SK-N-SH treated with all-trans-retinoic acid at 6 μM for 48 hours (cell line): Measurements from ENCODE around the gene B3GALNT2.

ENCODE experiments used
- ATAC-seq: fragments of 200-7000 bp; cut with Tn5 transposase; 3 replicates; pipeline ENCODE4 v1.9.1; 2020; ENCODE audit warnings: mild to moderate bottlenecking, moderate library complexity
- ARNTL ChIP-seq: fragments of 450-650 bp; formaldehyde crosslinking; IDR thresholded peaks from 2 replicates; pipeline ENCODE4 v1.5.0; 2020; ENCODE audit warnings: low read depth, mild to moderate bottlenecking, moderate library complexity, borderline replicate concordance
- BACH2 ChIP-seq: fragments of 250-450 bp; sonication (Bioruptor Pico); IDR thresholded peaks from 2 replicates; pipeline ENCODE4 v1.9.0; 2021; ENCODE audit warnings: mild to moderate bottlenecking, borderline replicate concordance
- CREB5 ChIP-seq: fragments of 250-450 bp; sonication (Bioruptor Pico); IDR thresholded peaks from 2 replicates; pipeline ENCODE4 v1.5.1; 2020; ENCODE audit warnings: low read depth, mild to moderate bottlenecking, moderate library complexity
- CSDC2 ChIP-seq: fragments of 250-450 bp; sonication (Bioruptor Pico); IDR thresholded peaks from 2 replicates; pipeline ENCODE4 v1.5.0; 2020; ENCODE audit warnings: mild to moderate bottlenecking, moderate library complexity
- ESRRG ChIP-seq: fragments of 250-450 bp; sonication (Bioruptor Pico); IDR thresholded peaks from 2 replicates; pipeline ENCODE4 v1.6.1; 2021; ENCODE audit warnings: mild to moderate bottlenecking
- ISL1 ChIP-seq: fragments of 250-450 bp; sonication (Bioruptor Pico); IDR thresholded peaks from 2 replicates; pipeline ENCODE4 v2.1.2; 2022; ENCODE audit warnings: mild to moderate bottlenecking, moderate library complexity
- OSR1 ChIP-seq: fragments of 250-450 bp; sonication (Bioruptor Pico); IDR thresholded peaks from 2 replicates; pipeline ENCODE4 v1.8.0; 2022; ENCODE audit warnings: moderate library complexity, mild to moderate bottlenecking, inconsistent platforms
- POU6F1 ChIP-seq: fragments of 250-450 bp; sonication (Bioruptor Pico); IDR thresholded peaks from 2 replicates; pipeline ENCODE4 v1.8.0; 2021; ENCODE audit warnings: low read depth, mild to moderate bottlenecking, moderate library complexity, borderline replicate concordance
- PPARA ChIP-seq: fragments of 250-450 bp; sonication (Bioruptor Pico); IDR thresholded peaks from 2 replicates; pipeline ENCODE4 v1.5.0; 2020; ENCODE audit warnings: mild to moderate bottlenecking, borderline replicate concordance
- RARB ChIP-seq: fragments of 250-450 bp; sonication (Bioruptor Pico); IDR thresholded peaks from 2 replicates; pipeline ENCODE4 v1.8.0; 2021; ENCODE audit warnings: mild to moderate bottlenecking, moderate library complexity
- SNAI2 ChIP-seq: fragments of 250-450 bp; sonication (Bioruptor Pico); IDR thresholded peaks from 2 replicates; pipeline ENCODE4 v1.5.0; 2020; ENCODE audit warnings: mild to moderate bottlenecking, moderate library complexity
- TCF4 ChIP-seq: fragments of 250-450 bp; sonication (Bioruptor Pico); IDR thresholded peaks from 2 replicates; pipeline ENCODE4 v1.8.0; 2021; ENCODE audit warnings: mild to moderate bottlenecking, moderate library complexity, borderline replicate concordance
- TOX ChIP-seq: fragments of 250-450 bp; sonication (Bioruptor Pico); IDR thresholded peaks from 2 replicates; pipeline ENCODE4 v1.8.0; 2021; ENCODE audit warnings: mild to moderate bottlenecking, moderate library complexity, borderline replicate concordance
- ZC3H10 ChIP-seq: fragments of 250-450 bp; sonication (Bioruptor Pico); IDR thresholded peaks from 2 replicates; pipeline ENCODE4 v1.5.1; 2021; ENCODE audit warnings: mild to moderate bottlenecking, moderate library complexity
- ZFP3 ChIP-seq: fragments of 250-450 bp; sonication (Bioruptor Pico); IDR thresholded peaks from 2 replicates; pipeline ENCODE4 v1.5.0; 2020; ENCODE audit warnings: mild to moderate bottlenecking, moderate library complexity
- ZFP30 ChIP-seq: fragments of 450-650 bp; formaldehyde crosslinking; IDR thresholded peaks from 2 replicates; pipeline ENCODE4 v1.5.0; 2022; ENCODE audit warnings: mild to moderate bottlenecking, moderate library complexity
- ZNF565 ChIP-seq: fragments of 450-650 bp; formaldehyde crosslinking; conservative IDR thresholded peaks from 2 replicates; pipeline ENCODE4 v1.5.0; 2020; ENCODE audit warnings: low read depth, mild to moderate bottlenecking, moderate library complexity
- ZNF70 ChIP-seq: fragments of 450-650 bp; formaldehyde crosslinking; IDR thresholded peaks from 2 replicates; pipeline ENCODE4 v1.5.0; 2020; ENCODE audit warnings: mild to moderate bottlenecking, moderate library complexity
- ZNF8 ChIP-seq: fragments of 450-650 bp; formaldehyde crosslinking; IDR thresholded peaks from 2 replicates; pipeline ENCODE4 v1.5.0; 2020; ENCODE audit warnings: mild to moderate bottlenecking, moderate library complexity
- TF ChIP-seq, protein P1 (sequence below): fragments of 250-450 bp; sonication (Bioruptor Pico); IDR thresholded peaks from 2 replicates; pipeline ENCODE4 v1.5.0; 2020; ENCODE audit warnings: mild to moderate bottlenecking, moderate library complexity
- TF ChIP-seq, protein P2 (sequence below): fragments of 250-450 bp; sonication (Bioruptor Pico); IDR thresholded peaks from 2 replicates; pipeline ENCODE4 v1.8.0; 2020; ENCODE audit warnings: mild to moderate bottlenecking, moderate library complexity, borderline replicate concordance

B3GALNT2 gene

GRCh38 chr1:235429143-235429542 is 75.1 kb downstream of the B3GALNT2 start:
- TF ChIP-seq ZC3H10, result no peak
- no peak for TF ChIP-seq ZFP30 (CRISPR knock-in tag)
- TF ChIP-seq, protein P1, sequence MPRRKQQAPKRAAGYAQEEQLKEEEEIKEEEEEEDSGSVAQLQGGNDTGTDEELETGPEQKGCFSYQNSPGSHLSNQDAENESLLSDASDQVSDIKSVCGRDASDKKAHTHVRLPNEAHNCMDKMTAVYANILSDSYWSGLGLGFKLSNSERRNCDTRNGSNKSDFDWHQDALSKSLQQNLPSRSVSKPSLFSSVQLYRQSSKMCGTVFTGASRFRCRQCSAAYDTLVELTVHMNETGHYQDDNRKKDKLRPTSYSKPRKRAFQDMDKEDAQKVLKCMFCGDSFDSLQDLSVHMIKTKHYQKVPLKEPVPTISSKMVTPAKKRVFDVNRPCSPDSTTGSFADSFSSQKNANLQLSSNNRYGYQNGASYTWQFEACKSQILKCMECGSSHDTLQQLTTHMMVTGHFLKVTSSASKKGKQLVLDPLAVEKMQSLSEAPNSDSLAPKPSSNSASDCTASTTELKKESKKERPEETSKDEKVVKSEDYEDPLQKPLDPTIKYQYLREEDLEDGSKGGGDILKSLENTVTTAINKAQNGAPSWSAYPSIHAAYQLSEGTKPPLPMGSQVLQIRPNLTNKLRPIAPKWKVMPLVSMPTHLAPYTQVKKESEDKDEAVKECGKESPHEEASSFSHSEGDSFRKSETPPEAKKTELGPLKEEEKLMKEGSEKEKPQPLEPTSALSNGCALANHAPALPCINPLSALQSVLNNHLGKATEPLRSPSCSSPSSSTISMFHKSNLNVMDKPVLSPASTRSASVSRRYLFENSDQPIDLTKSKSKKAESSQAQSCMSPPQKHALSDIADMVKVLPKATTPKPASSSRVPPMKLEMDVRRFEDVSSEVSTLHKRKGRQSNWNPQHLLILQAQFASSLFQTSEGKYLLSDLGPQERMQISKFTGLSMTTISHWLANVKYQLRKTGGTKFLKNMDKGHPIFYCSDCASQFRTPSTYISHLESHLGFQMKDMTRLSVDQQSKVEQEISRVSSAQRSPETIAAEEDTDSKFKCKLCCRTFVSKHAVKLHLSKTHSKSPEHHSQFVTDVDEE (CRISPR knock-in tag), result no peak
- TF ChIP-seq RARB (CRISPR knock-in tag), result no peak; the same call in 1 of the 2 replicates
- no peak for TF ChIP-seq OSR1 (CRISPR knock-in tag)
- ATAC-seq, result 0 out of 3 replicates have a peak, but pooled peaks have one; percentile 9

DNA sequence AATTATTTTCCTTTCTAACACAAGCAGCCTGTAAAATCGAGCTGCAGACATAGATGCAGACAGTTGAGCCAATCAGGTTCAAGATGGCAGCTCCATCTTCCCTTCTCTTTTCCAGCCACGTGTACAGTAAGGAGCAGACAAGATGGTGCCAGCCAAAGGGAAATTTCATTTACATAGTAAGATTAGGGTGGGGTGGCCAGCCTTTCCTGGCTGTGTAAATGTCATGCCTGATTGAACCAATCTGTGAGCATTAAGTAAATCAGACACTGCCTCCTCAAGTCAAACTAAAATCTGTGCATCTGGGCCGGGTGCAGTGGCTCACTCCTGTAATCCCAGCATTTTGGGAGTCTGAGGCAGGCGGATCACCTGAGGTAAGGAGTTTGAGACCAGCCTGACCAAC is 76.8 kb downstream of the B3GALNT2 start:
- TF ChIP-seq POU6F1, result no peak
- no peak for TF ChIP-seq CREB5 (CRISPR knock-in tag)
- no peak for TF ChIP-seq BACH2 (CRISPR knock-in tag)
- TF ChIP-seq, protein P1 (CRISPR knock-in tag), result no peak
- TF ChIP-seq ARNTL (CRISPR knock-in tag), result no peak
- no peak for TF ChIP-seq CSDC2 (CRISPR knock-in tag)
- TF ChIP-seq TCF4 (CRISPR knock-in tag), result no peak
- TF ChIP-seq ZFP3 (CRISPR knock-in tag), result no peak
- TF ChIP-seq SNAI2 (CRISPR knock-in tag), result no peak
- no peak for TF ChIP-seq ZNF565 (CRISPR knock-in tag)
- no peak for TF ChIP-seq ZNF70 (CRISPR knock-in tag)
- no peak for TF ChIP-seq ESRRG (CRISPR knock-in tag)
- no peak for TF ChIP-seq OSR1 (CRISPR knock-in tag)
- TF ChIP-seq ZNF8 (CRISPR knock-in tag), result no peak
- TF ChIP-seq ZFP30 (CRISPR knock-in tag), result no peak
- TF ChIP-seq, protein P2, sequence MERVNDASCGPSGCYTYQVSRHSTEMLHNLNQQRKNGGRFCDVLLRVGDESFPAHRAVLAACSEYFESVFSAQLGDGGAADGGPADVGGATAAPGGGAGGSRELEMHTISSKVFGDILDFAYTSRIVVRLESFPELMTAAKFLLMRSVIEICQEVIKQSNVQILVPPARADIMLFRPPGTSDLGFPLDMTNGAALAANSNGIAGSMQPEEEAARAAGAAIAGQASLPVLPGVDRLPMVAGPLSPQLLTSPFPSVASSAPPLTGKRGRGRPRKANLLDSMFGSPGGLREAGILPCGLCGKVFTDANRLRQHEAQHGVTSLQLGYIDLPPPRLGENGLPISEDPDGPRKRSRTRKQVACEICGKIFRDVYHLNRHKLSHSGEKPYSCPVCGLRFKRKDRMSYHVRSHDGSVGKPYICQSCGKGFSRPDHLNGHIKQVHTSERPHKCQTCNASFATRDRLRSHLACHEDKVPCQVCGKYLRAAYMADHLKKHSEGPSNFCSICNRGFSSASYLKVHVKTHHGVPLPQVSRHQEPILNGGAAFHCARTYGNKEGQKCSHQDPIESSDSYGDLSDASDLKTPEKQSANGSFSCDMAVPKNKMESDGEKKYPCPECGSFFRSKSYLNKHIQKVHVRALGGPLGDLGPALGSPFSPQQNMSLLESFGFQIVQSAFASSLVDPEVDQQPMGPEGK, result no peak
- ATAC-seq, result no peak

DNA sequence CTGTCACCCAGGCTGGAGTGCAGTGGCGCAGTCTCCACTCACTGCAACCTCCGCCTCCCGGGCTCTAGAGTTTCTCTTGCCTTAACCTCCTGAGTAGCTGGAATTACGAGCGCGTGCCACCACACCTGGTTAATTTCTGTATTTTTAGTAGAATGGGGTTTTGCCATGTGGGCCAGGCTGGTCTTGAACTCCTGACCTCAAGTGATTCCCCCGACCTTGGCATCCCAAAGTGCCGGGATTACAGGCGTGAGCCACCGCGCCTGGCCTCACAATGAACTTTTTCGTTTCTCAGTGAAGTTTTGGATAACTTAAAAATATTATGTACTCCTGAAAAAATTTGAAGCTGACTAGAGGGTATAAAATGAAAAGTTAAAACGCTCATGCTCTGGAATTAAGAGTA is 77.6 kb downstream of the B3GALNT2 start:
- no peak for ATAC-seq
- no peak for TF ChIP-seq OSR1 (CRISPR knock-in tag)
- no peak for TF ChIP-seq CSDC2 (CRISPR knock-in tag)
- TF ChIP-seq BACH2 (CRISPR knock-in tag), result no peak
- TF ChIP-seq ZNF70 (CRISPR knock-in tag), result no peak
- no peak for TF ChIP-seq ZFP3 (CRISPR knock-in tag)
- no peak for TF ChIP-seq ISL1 (CRISPR knock-in tag)
- no peak for TF ChIP-seq ARNTL (CRISPR knock-in tag)
- no peak for TF ChIP-seq ZNF8 (CRISPR knock-in tag)
- TF ChIP-seq ZFP30 (CRISPR knock-in tag), result no peak
- no peak for TF ChIP-seq TCF4 (CRISPR knock-in tag)
- TF ChIP-seq TOX (CRISPR knock-in tag), result no peak
- TF ChIP-seq CREB5 (CRISPR knock-in tag), result no peak
- TF ChIP-seq PPARA (CRISPR knock-in tag), result no peak
- TF ChIP-seq, all 23 proteins: peak for 0
